IPS-20b (cell line): ENCODE results near the gene C16orf95.
"Not testable (repeated sequence)": the region's sequence is repeated elsewhere in the genome, so short reads cannot be mapped to it uniquely, and the experiment has no call there.

Source experiments
- H3K27ac ChIP-seq: one replicate; pipeline ENCODE4 v1.5.1; 2013; ENCODE audit warnings: low read length
- H3K27me3 ChIP-seq: 2 replicates; pipeline ENCODE4 v1.6.1; 2013; ENCODE audit warnings: mild to moderate bottlenecking, low read length, inconsistent platforms; ENCODE audit not compliant: insufficient read depth
- H3K36me3 ChIP-seq: 2 replicates; pipeline ENCODE4 v1.6.1; 2013; ENCODE audit warnings: low read depth, mild to moderate bottlenecking, inconsistent platforms, low read length, moderate library complexity; ENCODE audit not compliant: insufficient read depth
- H3K4me1 ChIP-seq: 2 replicates; pipeline ENCODE4 v1.6.1; 2013; ENCODE audit warnings: mild to moderate bottlenecking, control low read depth, inconsistent platforms, low read length, moderate library complexity; ENCODE audit not compliant: insufficient read depth
- H3K4me3 ChIP-seq: 2 replicates; pipeline ENCODE4 v1.5.1; 2013; ENCODE audit warnings: mild to moderate bottlenecking, low read length, inconsistent platforms
- H3K9ac ChIP-seq: 2 replicates; pipeline ENCODE4 v1.6.1; 2013; ENCODE audit warnings: low read depth, mild to moderate bottlenecking, inconsistent platforms, low read length, moderate library complexity
- H3K9me3 ChIP-seq: 2 replicates; pipeline ENCODE4 v1.6.1; 2013; ENCODE audit warnings: mild to moderate bottlenecking, low read depth, low read length, inconsistent platforms; ENCODE audit not compliant: insufficient read depth

The C16orf95 gene, protein sequence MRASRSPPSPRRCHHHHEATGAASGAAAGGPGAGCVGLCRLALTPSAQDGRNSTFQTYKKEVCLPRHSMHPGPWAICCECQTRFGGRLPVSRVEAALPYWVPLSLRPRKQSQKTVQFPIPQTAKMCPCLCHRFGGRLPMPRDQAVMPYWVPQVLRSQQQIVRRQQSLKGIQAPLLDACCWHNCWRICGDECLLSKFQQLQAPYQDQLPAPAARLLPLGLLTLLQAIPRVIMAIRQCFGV

DNA sequence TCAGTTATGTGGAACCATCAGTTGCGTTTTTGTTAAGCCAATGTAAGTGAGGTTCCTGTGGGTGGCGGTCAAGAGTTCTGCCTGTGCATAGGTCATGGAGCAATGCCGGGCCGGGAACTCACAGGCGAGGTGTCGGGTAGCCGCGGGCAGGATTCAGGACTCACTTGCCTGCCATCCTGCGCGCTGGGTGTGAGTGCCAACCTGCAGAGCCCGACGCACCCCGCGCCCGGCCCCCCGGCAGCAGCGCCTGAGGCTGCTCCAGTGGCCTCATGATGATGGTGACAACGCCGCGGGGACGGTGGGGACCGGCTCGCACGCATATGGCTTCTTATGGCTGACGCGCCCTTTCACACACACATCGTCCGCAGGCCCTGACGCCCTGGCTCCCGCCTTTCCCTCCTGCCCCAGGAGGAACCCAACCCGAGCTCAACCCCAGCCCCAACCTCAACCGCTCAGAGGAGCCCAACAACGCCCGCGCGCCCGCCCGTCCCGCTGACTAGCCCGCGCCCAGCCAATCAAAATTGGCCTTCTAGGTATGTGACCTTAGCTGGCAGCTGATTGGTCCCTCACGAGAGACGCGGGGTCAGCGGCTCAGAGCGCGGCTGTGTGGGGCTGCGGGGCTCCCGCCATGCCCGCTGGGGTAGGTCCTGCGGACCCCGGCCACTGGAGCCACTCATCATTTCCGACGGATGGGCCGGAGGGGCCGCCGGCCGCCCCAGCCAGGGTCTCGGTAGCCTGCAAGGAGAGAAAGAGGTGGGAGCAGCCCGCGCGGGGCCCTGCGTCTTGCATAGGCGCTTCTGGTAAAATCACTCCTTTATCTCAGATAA, at the start of gene C16orf95:
Gene C16orf95, minus strand, starts transcription at position 470 of the 827 bp plus-strand sequence. Its CDS starts 150 bp downstream, at position 320.
- Histone ChIP-seq H3K4me3 (peak within 1 kb of the TSS; percentile 94), H3K9me3 (no peaks in the 10 kb centered on the region), H3K27me3 (no peaks in the 10 kb centered on the region), H3K4me1 (no peaks in the 10 kb centered on the region), H3K36me3 (no peaks in the 10 kb centered on the region), H3K27ac (peak within 1 kb of the TSS; percentile 57), H3K9ac (peak within 1 kb of the TSS; percentile 98)

DNA sequence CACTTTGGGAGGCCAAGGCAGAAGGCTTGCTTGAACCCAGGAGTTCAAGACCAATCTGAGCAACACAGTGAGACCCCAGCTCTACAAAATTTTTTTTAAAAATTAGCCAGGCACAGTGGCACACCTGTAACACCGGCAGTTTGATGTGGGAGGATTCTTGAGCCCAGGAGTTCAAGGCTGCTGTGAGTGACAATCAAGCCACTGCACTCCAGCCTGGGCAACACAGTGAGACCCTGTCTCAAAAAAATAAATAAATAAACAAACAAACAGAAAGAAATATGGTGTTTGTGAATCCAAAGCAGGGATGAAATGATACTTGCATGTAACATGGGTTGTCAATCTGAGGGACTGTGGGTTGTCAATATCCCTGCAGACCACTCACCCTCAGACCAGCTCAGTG, 49.7 kb upstream of the C16orf95 start:
- H3K9me3 ChIP-seq = no peaks in the 10 kb centered on the region
- H3K4me1 ChIP-seq = 0 out of 2 replicates have a peak, but pooled peaks cover 3% of the 10 kb centered on the region
- no peaks in the 10 kb centered on the region for H3K27me3 ChIP-seq
- no peak overlapping the region for H3K9ac ChIP-seq
- no peak overlapping the region for H3K27ac ChIP-seq
- H3K4me3 ChIP-seq = no peak overlapping the region
- no peaks in the 10 kb centered on the region for H3K36me3 ChIP-seq

DNA sequence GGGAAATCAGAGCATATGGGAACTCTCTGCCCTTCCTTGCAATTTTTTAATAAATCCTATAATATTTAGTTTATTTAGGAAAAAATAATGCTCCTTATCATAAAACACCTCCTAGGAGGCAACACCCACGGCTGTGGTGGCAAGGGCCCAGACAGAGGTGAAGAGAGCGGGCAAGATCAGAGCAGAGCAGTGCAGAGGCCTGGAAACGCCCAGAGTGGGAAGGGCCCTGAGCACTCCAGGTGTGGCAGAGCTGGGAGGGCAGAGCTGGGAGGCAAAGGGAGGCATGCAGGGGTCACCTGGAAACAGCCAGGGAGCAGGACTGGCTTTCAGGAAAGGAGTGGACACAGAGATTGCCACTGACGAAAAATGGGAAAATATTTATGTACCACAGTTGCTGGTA, 49.1 kb upstream of the C16orf95 start:
- H3K9ac ChIP-seq = no peak overlapping the region
- H3K36me3 ChIP-seq = no peaks in the 10 kb centered on the region
- H3K27ac ChIP-seq = no peak overlapping the region
- no peaks in the 10 kb centered on the region for H3K27me3 ChIP-seq
- H3K4me1 ChIP-seq = 0 out of 2 replicates have a peak, but pooled peaks cover 3% of the 10 kb centered on the region
- no peak overlapping the region for H3K4me3 ChIP-seq
- H3K9me3 ChIP-seq = no peaks in the 10 kb centered on the region

DNA sequence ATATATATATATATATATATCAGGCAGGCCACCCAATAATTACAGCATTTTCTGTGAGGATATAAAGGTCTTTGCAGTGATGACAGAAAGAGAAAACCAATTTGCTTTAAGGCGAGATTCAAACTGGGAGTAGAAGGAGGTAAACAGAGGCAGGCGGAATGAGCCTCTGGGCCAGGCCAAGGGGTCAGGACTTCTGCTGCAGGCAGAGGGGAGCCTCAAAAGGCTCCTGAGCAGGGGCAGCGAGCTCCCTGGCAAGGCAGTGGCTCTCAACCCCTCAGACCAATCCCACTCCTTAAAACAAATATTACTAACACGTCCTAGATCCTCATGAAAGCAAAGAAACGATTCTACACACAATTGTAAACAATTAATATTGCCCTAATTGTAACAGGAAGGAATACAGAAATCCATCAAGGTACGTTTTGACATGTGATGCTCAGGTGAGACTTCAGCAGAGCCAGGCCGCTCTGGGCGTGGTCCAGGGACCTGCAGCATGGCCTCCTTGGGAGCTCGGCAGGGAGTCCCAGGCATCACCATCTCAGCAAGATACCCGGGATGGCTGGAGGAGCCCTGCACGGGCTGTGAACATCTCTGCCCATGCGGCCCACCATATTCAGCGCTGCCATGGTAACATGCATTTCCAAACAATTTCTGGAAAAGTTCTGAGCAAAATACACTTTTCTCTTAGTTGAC, 48.0 kb upstream of the C16orf95 start:
- no peak overlapping the region for H3K27ac ChIP-seq
- no peaks in the 10 kb centered on the region for H3K27me3 ChIP-seq
- H3K4me3 ChIP-seq = no peak overlapping the region
- H3K36me3 ChIP-seq = peaks cover 4% of the 10 kb centered on the region; the same call in 1 of the 2 replicates
- H3K9ac ChIP-seq = no peak overlapping the region
- H3K9me3 ChIP-seq = no peaks in the 10 kb centered on the region
- H3K4me1 ChIP-seq = 0 out of 2 replicates have a peak, but pooled peaks cover 3% of the 10 kb centered on the region

DNA sequence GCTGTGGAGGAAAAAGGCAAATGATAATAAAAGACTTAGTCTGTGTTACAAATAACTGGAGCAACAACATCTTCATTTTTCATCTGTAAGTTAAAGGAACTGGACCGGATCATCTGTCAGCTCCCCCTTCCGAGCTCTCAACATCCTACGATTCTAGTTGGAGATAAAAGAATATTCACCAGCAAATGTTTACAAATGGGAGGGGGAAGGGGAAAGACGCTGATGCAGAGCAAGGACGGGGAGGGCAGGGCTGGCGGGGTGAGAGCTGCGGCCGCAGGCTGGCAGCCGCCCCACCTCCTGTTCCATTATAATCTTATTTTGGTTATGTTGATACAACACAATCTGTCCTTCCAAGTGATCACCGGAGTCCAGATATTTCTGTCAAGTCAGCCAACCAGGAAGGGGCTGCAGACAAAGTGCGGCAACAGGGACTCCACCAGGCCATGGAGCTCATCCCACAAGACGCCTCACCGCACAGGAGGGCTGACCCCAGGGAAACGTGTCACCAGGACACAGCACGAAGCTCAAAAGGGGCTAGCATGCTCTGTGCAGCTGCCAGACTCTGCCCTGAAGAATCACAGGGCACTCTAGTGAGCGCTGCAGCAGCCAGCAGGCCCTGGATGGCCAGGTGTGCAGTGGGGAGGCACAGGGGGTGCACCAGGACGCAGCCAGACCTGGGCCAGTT, 46.7 kb upstream of the C16orf95 start:
- H3K36me3 ChIP-seq = peaks cover 17% of the 10 kb centered on the region
- no peak overlapping the region for H3K27ac ChIP-seq
- H3K4me3 ChIP-seq = no peak overlapping the region

DNA sequence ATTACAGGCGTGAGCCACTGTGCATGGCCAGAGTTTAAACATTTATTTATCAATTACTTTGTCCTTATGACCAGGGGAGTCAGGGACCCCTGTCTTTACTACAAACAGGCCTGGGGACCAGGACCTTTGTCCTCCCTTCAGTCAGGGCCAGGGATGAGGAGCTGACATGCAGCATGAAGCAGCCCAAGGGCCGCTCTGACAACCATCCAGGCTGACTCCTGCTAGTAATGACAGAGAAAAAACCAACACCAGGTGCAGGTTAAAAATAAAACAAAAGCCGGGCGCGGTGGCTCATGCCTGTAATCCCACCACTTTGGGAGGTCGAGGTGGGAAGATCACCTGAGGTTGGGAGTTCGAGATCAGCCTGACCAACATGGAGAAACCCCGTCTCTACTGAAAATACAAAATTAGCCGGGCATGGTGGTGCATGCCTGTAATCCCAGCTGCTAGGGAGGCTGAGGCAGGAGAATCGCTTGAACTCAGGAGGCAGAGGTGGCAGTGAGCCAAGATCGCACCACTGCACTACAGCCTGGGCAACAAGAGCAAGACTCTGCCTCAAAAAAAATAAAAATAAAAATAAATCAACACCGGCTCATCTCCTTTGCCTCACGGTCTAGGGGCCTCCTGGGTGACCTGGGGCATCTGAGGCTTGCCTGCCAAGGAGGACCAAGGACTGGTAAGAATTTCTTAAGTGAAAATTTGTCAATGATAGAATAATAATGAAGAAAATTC, 45.8 kb upstream of the C16orf95 start:
- not testable (repeated sequence) for H3K27me3 ChIP-seq, H3K27ac ChIP-seq, H3K4me3 ChIP-seq, H3K9me3 ChIP-seq, H3K9ac ChIP-seq, H3K4me1 ChIP-seq
- peaks cover 26% of the 10 kb centered on the region for H3K36me3 ChIP-seq

More for the DNA sequence above, 46.7 kb upstream of the C16orf95 start:
- Histone ChIP-seq H3K27me3 (no peaks in the 10 kb centered on the region), H3K9ac (no peak overlapping the region), H3K9me3 (no peaks in the 10 kb centered on the region), H3K4me1 (no peaks in the 10 kb centered on the region)

DNA sequence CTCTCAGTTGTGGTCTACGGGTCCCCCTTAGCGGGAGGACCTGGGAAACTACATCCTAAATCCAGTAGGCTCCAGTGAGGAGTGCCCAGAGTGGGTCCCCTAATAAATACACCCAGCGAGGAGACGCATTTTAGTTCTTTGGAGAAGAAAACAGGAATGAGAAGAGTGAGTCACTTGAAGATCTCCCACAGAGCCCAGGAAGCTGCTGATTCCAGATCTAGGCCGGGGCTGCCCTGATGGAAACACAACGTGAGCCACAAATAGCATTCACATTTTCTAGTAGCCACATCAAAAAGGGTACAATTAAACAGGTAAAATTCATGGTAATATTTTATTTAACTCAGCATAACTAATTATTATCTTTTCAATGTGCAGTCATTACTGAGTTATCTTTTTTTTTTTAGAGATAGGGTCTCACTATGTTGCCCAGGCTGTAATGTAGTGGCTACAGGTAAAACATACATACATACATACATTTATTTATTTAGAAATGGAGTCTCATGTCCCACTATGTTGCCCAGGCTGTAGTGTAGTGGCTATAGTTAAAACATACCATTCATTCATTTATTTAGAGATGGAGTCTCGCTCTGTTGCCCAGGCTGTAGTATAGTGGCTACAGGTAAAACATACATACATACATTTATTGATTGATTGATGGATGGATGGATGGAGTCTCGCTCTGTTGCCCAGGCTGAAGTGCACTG, 44.9 kb upstream of the C16orf95 start:
- Histone ChIP-seq H3K36me3 (peaks cover 29% of the 10 kb centered on the region), H3K27me3 (no peaks in the 10 kb centered on the region)

DNA sequence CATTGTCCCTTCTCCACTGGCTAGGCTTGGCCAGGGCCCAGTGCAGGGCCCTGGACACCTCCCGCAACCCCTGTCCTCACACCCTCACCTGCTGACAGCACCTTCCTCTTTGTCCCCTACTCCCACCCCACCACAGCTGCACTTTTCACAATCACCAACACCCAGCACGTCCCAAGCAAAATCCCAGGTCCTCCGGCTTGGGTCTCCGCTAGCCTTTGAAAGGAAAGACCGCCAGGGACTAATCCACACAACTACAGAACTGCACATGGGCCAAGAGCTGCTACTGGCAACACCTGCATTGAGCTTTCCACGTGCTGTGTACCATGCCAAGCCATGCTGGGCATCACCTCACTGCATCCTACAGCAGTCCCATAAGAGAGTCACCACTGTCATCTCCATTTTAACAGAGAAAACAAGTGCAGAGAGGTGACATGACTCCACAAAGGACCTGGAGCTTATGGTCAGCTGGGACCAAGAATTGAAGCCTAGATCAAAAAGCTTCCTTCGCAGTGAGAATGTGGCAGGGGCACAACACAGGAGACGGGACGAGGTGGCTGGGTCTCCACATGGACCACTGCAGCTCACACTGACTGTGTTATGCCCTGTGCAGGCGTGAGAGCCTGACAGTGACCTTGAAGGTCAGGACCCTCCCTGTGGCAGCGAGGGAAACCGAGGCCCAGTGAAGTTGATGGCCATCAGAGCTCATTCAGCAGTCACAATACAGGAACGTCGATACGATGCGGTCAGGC, 43.8 kb upstream of the C16orf95 start:
- peaks cover 29% of the 10 kb centered on the region for H3K36me3 ChIP-seq
- no peak overlapping the region for H3K9ac ChIP-seq
- no peak overlapping the region for H3K27ac ChIP-seq
- H3K27me3 ChIP-seq = no peaks in the 10 kb centered on the region
- no peaks in the 10 kb centered on the region for H3K9me3 ChIP-seq
- H3K4me1 ChIP-seq = no peaks in the 10 kb centered on the region
- H3K4me3 ChIP-seq = no peak overlapping the region

More for the DNA sequence above, 44.9 kb upstream of the C16orf95 start:
- no peaks in the 10 kb centered on the region for H3K9me3 ChIP-seq
- no peaks in the 10 kb centered on the region for H3K4me1 ChIP-seq
- H3K4me3 ChIP-seq = no peak overlapping the region
- no peak overlapping the region for H3K9ac ChIP-seq
- H3K27ac ChIP-seq = no peak overlapping the region

DNA sequence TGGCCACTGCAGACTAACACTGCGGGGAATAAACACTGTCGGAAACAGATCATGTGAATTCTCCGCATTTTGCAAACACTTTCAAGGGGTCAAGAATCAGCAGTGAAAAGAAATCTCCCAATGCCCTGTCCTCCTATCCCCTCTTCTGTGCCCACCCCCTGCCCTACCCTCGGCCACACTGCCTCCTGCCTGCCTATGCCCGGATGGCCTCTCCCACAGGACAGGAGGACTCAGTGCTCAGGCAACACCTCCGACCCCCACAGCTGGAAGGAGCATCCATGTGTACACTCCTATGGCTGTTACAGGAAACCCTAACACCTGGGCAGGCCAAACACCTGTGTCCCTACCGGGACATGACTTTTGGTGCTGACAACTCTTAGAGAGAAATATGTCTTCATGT, 41.9 kb upstream of the C16orf95 start:
- Histone ChIP-seq H3K4me3 (no peak overlapping the region), H3K9ac (no peak overlapping the region), H3K36me3 (peaks cover 29% of the 10 kb centered on the region), H3K9me3 (no peaks in the 10 kb centered on the region), H3K27me3 (no peaks in the 10 kb centered on the region), H3K4me1 (no peaks in the 10 kb centered on the region), H3K27ac (no peak overlapping the region)

DNA sequence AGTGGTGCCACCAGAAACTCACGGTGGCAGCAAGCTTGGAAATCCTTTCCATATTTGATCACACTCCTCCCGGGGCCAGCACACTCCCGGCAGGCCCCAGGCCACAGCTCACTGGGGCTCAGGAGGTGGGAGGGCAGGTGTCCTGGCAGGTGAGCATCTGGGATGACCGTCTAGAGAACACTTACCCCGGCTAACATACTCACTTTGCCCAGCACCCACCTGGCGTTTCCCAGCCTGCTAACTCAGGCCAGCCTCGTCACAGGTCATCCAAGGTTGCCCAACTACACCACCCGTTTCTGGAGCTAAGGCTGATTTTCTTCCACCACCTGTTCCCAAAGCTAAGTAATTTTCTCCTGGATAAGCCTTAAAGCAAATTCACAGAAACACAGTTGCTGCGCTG, 41.5 kb upstream of the C16orf95 start:
- Histone ChIP-seq H3K36me3 (peaks cover 29% of the 10 kb centered on the region), H3K27me3 (no peaks in the 10 kb centered on the region), H3K9ac (no peak overlapping the region), H3K4me1 (no peaks in the 10 kb centered on the region), H3K4me3 (no peak overlapping the region), H3K27ac (no peak overlapping the region), H3K9me3 (no peaks in the 10 kb centered on the region)
